ENCODE results near the gene AIMP1. TPM values are rescaled to one million over a fixed set of nuclear protein-coding genes. Genes with fewer than 3 reads are reported as not detected.
"Not testable (repeated sequence)": the region's sequence is repeated elsewhere in the genome, so short reads cannot be mapped to it uniquely, and the experiment has no call there.

The AIMP1 gene
- total and polyA plus RNA-seq, 4 donors, result 26.8 to 43.1 (median 40.8) TPM

- 98% methylated on average over 26 of the region's 34 CpGs for WGBS (ENCODE audit: insufficient coverage)
- not testable (repeated sequence) for H3K9me3 ChIP-seq (ENCODE audit: control insufficient read depth, insufficient read depth, low read length); H3K27me3 ChIP-seq (ENCODE audit: control insufficient read depth, insufficient read depth, low read length); H3K27ac ChIP-seq (ENCODE audit: low read depth, low read length); H3K4me1 ChIP-seq (ENCODE audit: control insufficient read depth, insufficient read depth, low read length); DNase-seq (ENCODE audit: low read depth in 4 of 6, low spot score in 6 of 6); H3K4me3 ChIP-seq (ENCODE audit: low read depth, low read length)
- H3K36me3 ChIP-seq (ENCODE audit: control insufficient read depth, insufficient read depth, low read length), result peaks cover 12% of the 10 kb centered on the region
Observed at GRCh38 chr4:106321168-106321567, 4.8 kb downstream of the AIMP1 start.

- peaks cover 14% of the 10 kb centered on the region for H3K36me3 ChIP-seq (ENCODE audit: control insufficient read depth, insufficient read depth, low read length)
- H3K27me3 ChIP-seq (ENCODE audit: control insufficient read depth, insufficient read depth, low read length); H3K27ac ChIP-seq (ENCODE audit: low read depth, low read length); H3K4me3 ChIP-seq (ENCODE audit: low read depth, low read length); H3K9me3 ChIP-seq (ENCODE audit: control insufficient read depth, insufficient read depth, low read length); DNase-seq (ENCODE audit: low read depth in 4 of 6, low spot score in 6 of 6); H3K4me1 ChIP-seq (ENCODE audit: control insufficient read depth, insufficient read depth, low read length): not testable (repeated sequence)
- WGBS (ENCODE audit: insufficient coverage), result no CpG with 5 or more reads among the region's 6 CpGs
Observed at GRCh38 chr4:106321814-106322213, 5.5 kb downstream of the AIMP1 start.

GRCh38 chr4:106323119-106323518 is 6.8 kb downstream of the AIMP1 start:
- H3K27me3 ChIP-seq (ENCODE audit: control insufficient read depth, insufficient read depth, low read length), result no peaks in the 10 kb centered on the region
- H3K4me1 ChIP-seq (ENCODE audit: control insufficient read depth, insufficient read depth, low read length), result no peaks in the 10 kb centered on the region
- DNase-seq (ENCODE audit: low read depth in 4 of 6, low spot score in 6 of 6), result no peak
- no peak overlapping the region for H3K4me3 ChIP-seq (ENCODE audit: low read depth, low read length)
- H3K9me3 ChIP-seq (ENCODE audit: control insufficient read depth, insufficient read depth, low read length), result no peaks in the 10 kb centered on the region
- H3K36me3 ChIP-seq (ENCODE audit: control insufficient read depth, insufficient read depth, low read length), result peaks cover 16% of the 10 kb centered on the region
- no peak overlapping the region for H3K27ac ChIP-seq (ENCODE audit: low read depth, low read length)

GRCh38 chr4:106325800-106326199 is 9.4 kb downstream of the AIMP1 start:
- Histone ChIP-seq H3K27me3 (ENCODE audit: control insufficient read depth, insufficient read depth, low read length) (no peaks in the 10 kb centered on the region), H3K9me3 (ENCODE audit: control insufficient read depth, insufficient read depth, low read length) (no peaks in the 10 kb centered on the region), H3K4me3 (ENCODE audit: low read depth, low read length) (no peak overlapping the region), H3K36me3 (ENCODE audit: control insufficient read depth, insufficient read depth, low read length) (peaks cover 12% of the 10 kb centered on the region), H3K4me1 (ENCODE audit: control insufficient read depth, insufficient read depth, low read length) (no peaks in the 10 kb centered on the region), H3K27ac (ENCODE audit: low read depth, low read length) (no peak overlapping the region)
- no peak for DNase-seq (ENCODE audit: low read depth in 4 of 6, low spot score in 6 of 6)

GRCh38 chr4:106329041-106329618 is 12.8 kb downstream of the AIMP1 start:
- H3K4me1 ChIP-seq (ENCODE audit: control insufficient read depth, insufficient read depth, low read length), result no peaks in the 10 kb centered on the region
- H3K27me3 ChIP-seq (ENCODE audit: control insufficient read depth, insufficient read depth, low read length), result no peaks in the 10 kb centered on the region
- H3K27ac ChIP-seq (ENCODE audit: low read depth, low read length), result no peak overlapping the region
- DNase-seq (ENCODE audit: low read depth in 4 of 6, low spot score in 6 of 6), result peak in 3 of 6 donors; percentile 23 to 76 (median 38)
- peaks cover 5% of the 10 kb centered on the region for H3K36me3 ChIP-seq (ENCODE audit: control insufficient read depth, insufficient read depth, low read length)
- no peaks in the 10 kb centered on the region for H3K9me3 ChIP-seq (ENCODE audit: control insufficient read depth, insufficient read depth, low read length)
- no CpG with 5 or more reads among the region's 1 CpG for WGBS (ENCODE audit: insufficient coverage)
- no peak overlapping the region for H3K4me3 ChIP-seq (ENCODE audit: low read depth, low read length)

GRCh38 chr4:106333186-106333585 is 16.8 kb downstream of the AIMP1 start:
- Histone ChIP-seq H3K27me3 (ENCODE audit: control insufficient read depth, insufficient read depth, low read length) (no peaks in the 10 kb centered on the region), H3K4me1 (ENCODE audit: control insufficient read depth, insufficient read depth, low read length) (no peaks in the 10 kb centered on the region), H3K36me3 (ENCODE audit: control insufficient read depth, insufficient read depth, low read length) (peaks cover 6% of the 10 kb centered on the region), H3K27ac (ENCODE audit: low read depth, low read length) (no peak overlapping the region), H3K4me3 (ENCODE audit: low read depth, low read length) (no peak overlapping the region), H3K9me3 (ENCODE audit: control insufficient read depth, insufficient read depth, low read length) (peaks cover 1% of the 10 kb centered on the region)
- no CpG with 5 or more reads among the region's 5 CpGs for WGBS (ENCODE audit: insufficient coverage)
- DNase-seq (ENCODE audit: low read depth in 4 of 6, low spot score in 6 of 6), result no peak

- peaks cover 1% of the 10 kb centered on the region for H3K9me3 ChIP-seq (ENCODE audit: control insufficient read depth, insufficient read depth, low read length)
- no peak overlapping the region for H3K4me3 ChIP-seq (ENCODE audit: low read depth, low read length)
- H3K36me3 ChIP-seq (ENCODE audit: control insufficient read depth, insufficient read depth, low read length), result peaks cover 12% of the 10 kb centered on the region
- H3K27ac ChIP-seq (ENCODE audit: low read depth, low read length), result no peak overlapping the region
- H3K4me1 ChIP-seq (ENCODE audit: control insufficient read depth, insufficient read depth, low read length), result no peaks in the 10 kb centered on the region
- DNase-seq (ENCODE audit: low read depth in 4 of 6, low spot score in 6 of 6), result no peak
- H3K27me3 ChIP-seq (ENCODE audit: control insufficient read depth, insufficient read depth, low read length), result no peaks in the 10 kb centered on the region
- 93% methylated on average over 1 of the region's 1 CpG for WGBS (ENCODE audit: insufficient coverage)
Observed at GRCh38 chr4:106334741-106335470, 18.6 kb downstream of the AIMP1 start.

- Histone ChIP-seq H3K4me3 (ENCODE audit: low read depth, low read length) (no peak overlapping the region), H3K9me3 (ENCODE audit: control insufficient read depth, insufficient read depth, low read length) (peaks cover 8% of the 10 kb centered on the region), H3K36me3 (ENCODE audit: control insufficient read depth, insufficient read depth, low read length) (peaks cover 12% of the 10 kb centered on the region), H3K27me3 (ENCODE audit: control insufficient read depth, insufficient read depth, low read length) (no peaks in the 10 kb centered on the region), H3K4me1 (ENCODE audit: control insufficient read depth, insufficient read depth, low read length) (no peaks in the 10 kb centered on the region), H3K27ac (ENCODE audit: low read depth, low read length) (no peak overlapping the region)
- no CpG with 5 or more reads among the region's 3 CpGs for WGBS (ENCODE audit: insufficient coverage)
- DNase-seq (ENCODE audit: low read depth in 4 of 6, low spot score in 6 of 6), result no peak
Observed at GRCh38 chr4:106336618-106337017, 20.3 kb downstream of the AIMP1 start.

GRCh38 chr4:106337916-106338315 is 21.6 kb downstream of the AIMP1 start:
- Histone ChIP-seq H3K27ac (ENCODE audit: low read depth, low read length) (no peak overlapping the region), H3K36me3 (ENCODE audit: control insufficient read depth, insufficient read depth, low read length) (peaks cover 12% of the 10 kb centered on the region), H3K27me3 (ENCODE audit: control insufficient read depth, insufficient read depth, low read length) (no peaks in the 10 kb centered on the region), H3K4me3 (ENCODE audit: low read depth, low read length) (no peak overlapping the region), H3K9me3 (ENCODE audit: control insufficient read depth, insufficient read depth, low read length) (peaks cover 8% of the 10 kb centered on the region), H3K4me1 (ENCODE audit: control insufficient read depth, insufficient read depth, low read length) (no peaks in the 10 kb centered on the region)
- no peak for DNase-seq (ENCODE audit: low read depth in 4 of 6, low spot score in 6 of 6)

GRCh38 chr4:106338671-106339070 is 22.3 kb downstream of the AIMP1 start:
- Histone ChIP-seq H3K36me3 (ENCODE audit: control insufficient read depth, insufficient read depth, low read length) (peaks cover 12% of the 10 kb centered on the region), H3K27me3 (ENCODE audit: control insufficient read depth, insufficient read depth, low read length) (no peaks in the 10 kb centered on the region), H3K4me1 (ENCODE audit: control insufficient read depth, insufficient read depth, low read length) (no peaks in the 10 kb centered on the region), H3K9me3 (ENCODE audit: control insufficient read depth, insufficient read depth, low read length) (peaks cover 8% of the 10 kb centered on the region), H3K27ac (ENCODE audit: low read depth, low read length) (no peak overlapping the region), H3K4me3 (ENCODE audit: low read depth, low read length) (no peak overlapping the region)
- WGBS (ENCODE audit: insufficient coverage), result 98% methylated on average over 3 of the region's 3 CpGs
- DNase-seq (ENCODE audit: low read depth in 4 of 6, low spot score in 6 of 6), result no peak

Data from spinal cord (tissue), 10 donors.